Stimulated activated CD4-positive, alpha-beta T cell treated with anti-CD3 and anti-CD28 coated beads, Interleukin-4, amount 100 ng/mL, for 24 hours (primary cell): ENCODE data around the gene VAMP5.
"Not testable (repeated sequence)": the region's sequence is repeated elsewhere in the genome, so short reads cannot be mapped to it uniquely, and the experiment has no call there.

Experiments
- DNase-seq: peaks from one replicate; pipeline ENCODE4 v3.0.0-alpha.2; 2020

The VAMP5 gene

GRCh38 chr2:85601771-85602475 lies 17.7 kb downstream of the VAMP5 start:
- no peak for DNase-seq

- peak; percentile 89 for DNase-seq
Measured at GRCh38 chr2:85602476-85603234, 18.4 kb downstream of the VAMP5 start, which contains the start of gene TMEM150A. TMEM150A (minus strand) TSS chr2:85602698; CDS start chr2:85601948, 750 bp downstream.

- not testable (repeated sequence) for DNase-seq
Measured at GRCh38 chr2:85604133-85604444, 19.9 kb downstream of the VAMP5 start.

- DNase-seq, result no peak
Measured at GRCh38 chr2:85604568-85605339, 20.5 kb downstream of the VAMP5 start.

- no peak for DNase-seq
Measured at GRCh38 chr2:85605406-85606115, 21.3 kb downstream of the VAMP5 start.

- DNase-seq, result no peak
Measured at GRCh38 chr2:85606116-85606455, 21.9 kb downstream of the VAMP5 start.

- DNase-seq, result no peak
Measured at GRCh38 chr2:85607268-85608215, 23.3 kb downstream of the VAMP5 start.

- DNase-seq, result no peak
Measured at GRCh38 chr2:85611217-85611704, 27.0 kb downstream of the VAMP5 start.

GRCh38 chr2:85611705-85612587 lies 27.7 kb downstream of the VAMP5 start, which contains the start of gene C2orf68:
C2orf68 (minus strand) TSS chr2:85612066; CDS start chr2:85611984, 82 bp downstream.
- DNase-seq, result peak; percentile 89

GRCh38 chr2:85613717-85614515 lies 29.7 kb downstream of the VAMP5 start:
- no peak for DNase-seq

GRCh38 chr2:85614757-85615156 lies 30.5 kb downstream of the VAMP5 start:
- DNase-seq, result not testable (repeated sequence)

- no peak for DNase-seq
Measured at GRCh38 chr2:85615413-85615728, 31.1 kb downstream of the VAMP5 start.

- DNase-seq, result not testable (repeated sequence)
Measured at GRCh38 chr2:85617723-85618122, 33.5 kb downstream of the VAMP5 start.

- no peak for DNase-seq
Measured at GRCh38 chr2:85619617-85620016, 35.4 kb downstream of the VAMP5 start.

- DNase-seq, result no peak
Measured at GRCh38 chr2:85621338-85621737, 37.1 kb downstream of the VAMP5 start.

- no peak for DNase-seq
Measured at GRCh38 chr2:85623991-85624390, 39.8 kb downstream of the VAMP5 start.

- DNase-seq, result no peak
Measured at GRCh38 chr2:85628658-85629057, 44.4 kb downstream of the VAMP5 start.

- DNase-seq, result no peak
Measured at GRCh38 chr2:85631316-85631715, 47.1 kb downstream of the VAMP5 start.

- DNase-seq, result no peak
Measured at GRCh38 chr2:85635011-85635410, 50.8 kb downstream of the VAMP5 start.

GRCh38 chr2:85635636-85636035 lies 51.4 kb downstream of the VAMP5 start:
- no peak for DNase-seq
